NCI-H748 (cell line): ENCODE data around the gene PXDN.
"Not testable (repeated sequence)": the region's sequence is repeated elsewhere in the genome, so short reads cannot be mapped to it uniquely, and the experiment has no call there.

Source experiments
- DNase-seq: peaks from one replicate; lab custom pipeline; 2025; ENCODE audit not compliant: unreplicated experiment; lab: John Stamatoyannopoulos, UW

The PXDN gene

DNA sequence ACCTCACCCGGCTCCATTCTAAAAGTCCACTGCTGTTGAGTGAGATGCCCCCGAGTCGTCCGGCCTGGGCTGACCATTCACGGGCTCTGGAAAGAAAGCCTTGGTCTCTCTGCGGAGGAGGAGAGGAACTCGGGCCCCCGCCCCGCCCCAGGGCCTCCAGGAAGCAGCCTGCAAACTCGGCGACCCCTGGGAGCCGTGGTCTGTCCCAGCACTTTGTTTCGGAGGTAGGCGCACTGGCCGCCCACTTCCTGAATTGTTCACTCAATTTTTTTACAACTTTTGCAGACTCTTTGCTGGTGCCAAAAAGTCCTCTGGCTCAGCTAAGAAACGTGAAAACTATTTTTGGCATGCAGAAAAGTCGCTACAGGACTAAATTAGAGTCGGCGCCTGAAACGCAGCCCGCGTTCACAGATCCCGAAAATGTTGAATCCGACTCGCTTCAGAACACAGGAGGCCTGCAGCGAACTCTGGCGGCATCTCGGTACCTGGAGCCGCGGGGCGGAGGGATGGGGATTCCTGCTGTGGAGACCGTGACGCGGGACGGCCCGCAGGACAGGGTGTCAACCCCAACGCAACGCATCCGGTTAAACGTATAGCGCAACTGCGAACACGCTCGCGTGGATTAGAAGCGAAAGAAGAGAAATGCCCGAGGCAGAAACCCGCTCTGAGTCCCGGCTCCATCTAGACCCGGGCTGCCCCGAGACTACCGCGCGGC is 1.5 kb downstream of the PXDN start:
- DNase-seq: peak; percentile 67

DNA sequence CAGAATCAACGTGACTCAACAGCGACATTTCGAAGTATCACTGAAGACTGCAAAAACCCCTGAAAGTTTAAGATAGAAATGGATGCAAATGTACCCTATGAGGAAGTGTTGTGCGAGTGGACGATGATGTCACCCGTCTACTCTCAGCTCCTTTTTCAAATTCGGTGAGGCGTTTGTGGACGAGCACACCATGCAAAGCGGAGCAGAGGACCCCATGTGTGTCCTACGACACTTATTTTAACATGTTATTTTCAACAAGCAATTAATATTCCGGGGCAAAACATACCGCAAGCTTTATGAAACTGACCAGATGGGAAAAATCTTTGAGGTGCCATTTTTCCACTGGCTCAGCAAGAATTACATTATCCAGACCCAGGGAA is 2.0 kb downstream of the PXDN start:
- no peak for DNase-seq

- no peak for DNase-seq
Measured at GRCh38 chr2:1741851-1742250, 2.5 kb downstream of the PXDN start.

- DNase-seq: no peak
Measured at GRCh38 chr2:1740716-1741589, 3.4 kb downstream of the PXDN start.

- no peak for DNase-seq
Measured at GRCh38 chr2:1739961-1740715, 4.2 kb downstream of the PXDN start.

DNA sequence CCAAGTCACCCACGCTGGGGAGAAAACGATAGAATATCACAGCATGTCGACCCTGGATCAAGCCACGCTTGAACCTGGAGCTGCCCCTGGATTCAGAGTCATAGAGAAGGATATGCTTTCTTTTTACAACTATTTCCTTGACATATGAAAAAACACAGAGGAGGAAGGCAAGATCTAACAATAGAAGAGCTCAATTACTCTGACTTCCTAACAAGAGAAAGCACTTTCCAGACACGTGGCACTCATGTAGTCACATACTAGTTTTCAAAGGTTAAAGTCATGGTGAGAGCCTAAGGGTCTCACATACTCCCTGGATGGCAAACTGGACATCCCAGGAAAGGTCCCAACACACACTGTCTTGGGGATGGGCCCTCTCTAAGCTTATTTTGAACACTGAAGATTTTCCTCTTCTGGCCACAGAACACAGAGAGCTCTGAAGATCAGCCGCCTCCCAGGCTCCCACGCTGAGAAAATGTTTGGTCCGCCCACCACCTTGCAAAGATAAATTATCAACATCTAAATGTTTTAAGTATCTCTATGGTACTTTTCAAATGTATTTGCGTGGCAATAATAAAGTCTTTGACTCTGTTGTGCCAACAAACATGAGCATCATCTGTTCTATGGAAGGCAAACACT is 4.9 kb downstream of the PXDN start:
- no peak for DNase-seq

GRCh38 chr2:1738646-1739302 is 5.5 kb downstream of the PXDN start:
- DNase-seq: no peak

DNA sequence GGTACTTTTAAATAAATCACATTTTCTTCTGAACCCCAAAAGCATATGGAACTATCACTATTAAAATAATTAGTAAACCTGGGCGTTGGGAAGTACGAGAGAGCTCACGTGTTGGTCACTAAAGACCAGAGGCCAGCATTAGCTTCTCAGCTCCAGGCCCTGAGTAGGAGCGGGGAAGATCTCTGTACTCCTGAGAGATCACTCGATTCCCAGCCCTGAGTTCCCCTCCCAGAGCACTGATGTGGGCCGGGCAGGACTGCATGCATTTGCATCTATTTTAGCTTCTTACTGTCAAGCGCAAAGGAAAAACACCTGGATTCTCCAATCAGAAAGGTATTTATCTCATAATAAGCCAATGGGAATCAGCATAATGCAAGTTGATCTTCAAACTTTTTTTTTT is 6.2 kb downstream of the PXDN start:
- no peak for DNase-seq

DNA sequence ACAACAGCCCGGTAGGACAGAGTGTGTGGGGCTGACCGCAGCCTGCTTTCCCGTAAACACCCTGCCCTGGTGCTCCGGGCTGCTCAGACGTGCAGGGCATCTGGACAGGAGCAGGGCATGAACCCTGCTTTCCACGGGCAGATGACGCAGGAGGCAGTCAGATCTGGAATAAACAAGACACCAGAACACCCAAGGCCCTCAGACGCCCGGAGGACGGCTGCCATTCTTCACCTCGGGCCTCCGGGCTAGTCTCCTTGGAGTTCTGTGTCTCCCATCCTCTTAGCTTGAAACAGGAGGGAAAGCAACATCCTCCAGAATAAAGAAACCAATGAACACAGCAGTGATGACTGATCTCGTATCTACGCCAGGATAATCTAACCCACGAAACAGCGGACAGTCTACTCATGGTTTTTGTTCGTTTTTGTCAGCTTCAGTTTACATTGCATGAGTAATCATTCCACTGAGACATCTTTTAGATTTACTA is 7.3 kb downstream of the PXDN start:
- DNase-seq: no peak

- DNase-seq: no peak
Measured at GRCh38 chr2:1736045-1736444, 8.3 kb downstream of the PXDN start.

- DNase-seq: not testable (repeated sequence)
Measured at GRCh38 chr2:1733298-1733697, 11.0 kb downstream of the PXDN start.

DNA sequence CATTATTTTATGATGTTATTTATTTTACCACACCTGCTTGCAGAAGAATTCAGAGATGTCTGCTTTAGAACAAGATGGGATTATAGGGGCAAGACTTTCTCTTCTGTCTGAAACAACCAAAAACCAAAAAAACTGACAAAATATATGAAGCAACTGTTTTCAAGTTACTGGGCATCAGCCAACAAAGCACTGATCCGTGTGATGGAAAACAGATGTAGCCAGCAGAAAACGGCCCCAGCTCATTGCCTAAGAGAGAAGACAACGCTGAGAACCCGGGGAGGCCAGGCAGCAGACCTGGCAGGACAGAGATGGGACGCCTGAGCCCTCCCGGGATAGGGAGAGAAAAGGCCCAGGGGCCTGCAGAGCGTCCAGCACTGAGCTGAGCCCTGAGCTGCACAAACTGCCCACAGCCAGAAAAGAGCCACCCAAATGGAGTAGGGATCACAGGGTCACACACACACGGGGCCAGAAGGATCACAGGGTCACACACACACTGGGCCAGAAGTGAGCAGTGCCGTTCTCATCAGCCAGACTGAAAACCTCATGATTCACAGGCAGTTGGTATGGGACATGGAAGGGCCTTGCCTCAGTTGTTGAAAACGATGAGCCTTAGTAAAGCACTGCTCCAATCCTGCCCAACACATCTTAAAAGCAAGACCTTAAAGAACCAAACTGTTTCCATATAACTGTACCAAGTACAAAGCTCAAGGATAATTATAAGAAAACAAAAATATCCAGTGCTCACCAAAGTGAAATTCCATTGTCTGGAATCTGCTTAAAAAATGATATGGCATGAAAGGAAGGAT is 12.1 kb downstream of the PXDN start:
- DNase-seq: no peak

DNA sequence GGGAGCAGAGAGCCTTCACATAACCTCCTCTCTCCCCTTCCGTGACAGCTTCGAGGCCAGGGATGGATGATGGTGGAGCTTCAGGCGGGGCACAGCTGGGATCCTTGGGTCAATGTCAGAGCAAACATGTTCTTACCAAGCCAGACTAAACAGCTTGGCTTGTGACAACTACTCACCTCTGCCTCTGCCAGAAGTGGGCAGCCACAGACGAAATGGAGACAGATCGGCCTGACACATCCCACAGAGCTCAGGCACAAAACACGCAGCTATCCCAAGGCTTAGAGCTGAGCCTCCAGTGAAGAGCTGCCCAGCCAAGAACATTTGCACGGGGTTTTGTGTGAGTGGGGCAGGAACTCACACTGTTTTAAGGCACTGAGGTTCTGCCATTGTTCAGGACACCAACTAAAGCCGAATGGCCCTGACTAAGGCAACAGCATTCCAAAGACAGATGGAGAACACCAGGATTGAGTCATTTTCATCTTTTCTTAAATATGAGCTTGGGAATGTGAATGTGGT is 12.8 kb downstream of the PXDN start:
- DNase-seq: no peak

DNA sequence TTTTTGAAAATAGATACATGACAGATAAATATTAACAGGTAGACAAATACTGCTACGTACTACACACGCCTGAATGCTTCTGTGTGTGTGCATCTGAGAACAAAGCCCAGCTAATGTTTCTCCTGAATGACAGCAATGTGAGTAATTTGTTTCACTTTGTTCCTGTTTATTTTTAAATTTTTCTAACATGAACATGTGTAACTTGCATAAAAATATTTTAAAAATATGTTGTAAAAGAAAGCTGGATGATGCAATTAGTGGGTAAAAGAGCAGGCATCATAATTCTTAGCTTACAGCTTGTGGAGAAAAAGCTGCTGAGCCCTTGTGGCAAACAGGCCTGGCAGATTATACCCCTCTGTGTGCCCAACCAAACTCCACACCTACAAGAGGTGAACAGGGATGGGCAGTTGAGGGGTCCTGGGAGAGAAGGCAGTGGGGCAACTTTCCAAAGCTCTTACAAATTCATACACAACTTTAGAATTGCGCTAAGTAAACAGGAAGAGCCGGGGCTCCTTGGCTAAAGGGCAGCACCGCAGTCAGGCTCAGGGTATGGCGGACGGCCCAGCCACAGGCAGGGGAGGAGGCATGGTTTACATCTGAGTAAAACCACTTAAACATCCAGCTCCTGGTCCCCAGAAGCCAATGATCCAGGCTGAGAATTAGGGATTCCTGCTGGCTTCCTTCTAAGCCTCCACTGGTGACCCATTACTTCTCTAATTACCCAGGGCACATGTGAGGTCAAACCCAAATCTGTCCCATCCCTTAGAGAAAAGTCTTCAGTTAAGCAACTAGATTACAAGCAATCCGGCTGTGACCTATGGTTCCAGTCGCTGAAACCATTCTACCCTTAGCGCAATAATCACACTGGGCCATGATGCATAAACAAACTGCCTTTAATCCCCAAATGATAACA is 14.0 kb downstream of the PXDN start:
- DNase-seq: no peak

GRCh38 chr2:1729242-1729641 is 15.1 kb downstream of the PXDN start:
- DNase-seq: no peak

GRCh38 chr2:1728821-1729220 is 15.5 kb downstream of the PXDN start:
- DNase-seq: no peak

- no peak for DNase-seq
Measured at GRCh38 chr2:1727796-1728474, 16.4 kb downstream of the PXDN start.
